Spinal cord (tissue), 10 donors: ENCODE measurements around the gene MECP2. TPM values are rescaled to one million over a fixed set of nuclear protein-coding genes. Genes with fewer than 3 reads are reported as not detected.

ENCODE experiments used
- DNase-seq, 6 donors: peaks; one replicate each; pipeline versions ENCODE4 v3.0.0 to v3.0.0-alpha.2; 2013 to 2015; ENCODE audit warnings: low spot score in 6 of 6, low read depth in 4 of 6
- H3K27ac ChIP-seq: one replicate; pipeline ENCODE4 v1.5.1; 2013; ENCODE audit warnings: low read depth, low read length, control low read depth
- H3K27me3 ChIP-seq: one replicate; pipeline ENCODE4 v1.6.1; 2013; ENCODE audit warnings: low read length; ENCODE audit not compliant: control insufficient read depth, insufficient read depth
- H3K36me3 ChIP-seq: one replicate; pipeline ENCODE4 v1.6.1; 2013; ENCODE audit warnings: low read length; ENCODE audit not compliant: control insufficient read depth, insufficient read depth
- H3K4me1 ChIP-seq: one replicate; pipeline ENCODE4 v1.6.1; 2013; ENCODE audit warnings: low read length; ENCODE audit not compliant: control insufficient read depth, insufficient read depth
- H3K4me3 ChIP-seq: one replicate; pipeline ENCODE4 v1.5.1; 2013; ENCODE audit warnings: low read depth, low read length, control low read depth
- H3K9me3 ChIP-seq: one replicate; pipeline ENCODE4 v1.6.1; 2013; ENCODE audit warnings: low read length; ENCODE audit not compliant: control insufficient read depth, insufficient read depth
- WGBS: methylation state at CpG from one replicate; pipeline ENCODE4 v1.1.5; 2013; ENCODE audit warnings: missing lambda C conversion rate; ENCODE audit not compliant: insufficient coverage; 5-methylcytosine and 5-hydroxymethylcytosine counted together
- polyA plus RNA-seq, 2 donors: library from polyadenylated mRNA; unstranded; fragments of 120-200 nt; gene quantifications; one replicate each; pipeline ENCODE4 v1.2.1, GENCODE V29; 2013; ENCODE audit not compliant: insufficient read length in 2 of 2
- total RNA-seq, 2 donors: library from RNA; depleted of rRNA in 1 of 2; stranded (reverse); fragments of 120-200 nt in 1 of 2; fragments of >200 nt in 1 of 2; gene quantifications; one replicate each; pipeline versions ENCODE4 v1.2.3 to v1.2.4, GENCODE V29; 2013 to 2014
- donor health status: healthy.

MECP2 gene
- total and polyA plus RNA-seq, 4 donors = 30.7 to 43.3 (median 39.7) TPM

- H3K4me3 ChIP-seq = no peak overlapping the region
- DNase-seq = no peak
- WGBS = no CpG with 5 or more reads among the region's 6 CpGs
- no peaks in the 10 kb centered on the region for H3K36me3 ChIP-seq
- no peak overlapping the region for H3K27ac ChIP-seq
- H3K4me1 ChIP-seq = peaks cover 12% of the 10 kb centered on the region
- peaks cover 5% of the 10 kb centered on the region for H3K9me3 ChIP-seq
- no peaks in the 10 kb centered on the region for H3K27me3 ChIP-seq
Observed at GRCh38 chrX:154117566-154117965, 20.0 kb upstream of the MECP2 start.

- Histone ChIP-seq H3K4me3 (no peak overlapping the region), H3K4me1 (peaks cover 12% of the 10 kb centered on the region), H3K27ac (peak overlapping the region; percentile 25), H3K27me3 (no peaks in the 10 kb centered on the region), H3K36me3 (no peaks in the 10 kb centered on the region), H3K9me3 (peaks cover 5% of the 10 kb centered on the region)
- DNase-seq = peak in 2 of 6 donors; percentile 21 to 30
- 47% methylated on average over 13 of the region's 19 CpGs for WGBS
Observed at GRCh38 chrX:154116426-154117211, 19.1 kb upstream of the MECP2 start.

GRCh38 chrX:154115750-154116149 lies 18.2 kb upstream of the MECP2 start:
- WGBS = 81% methylated on average over 3 of the region's 5 CpGs
- H3K4me3 ChIP-seq = no peak overlapping the region
- H3K4me1 ChIP-seq = peaks cover 12% of the 10 kb centered on the region
- DNase-seq = no peak
- peaks cover 5% of the 10 kb centered on the region for H3K9me3 ChIP-seq
- no peaks in the 10 kb centered on the region for H3K36me3 ChIP-seq
- H3K27ac ChIP-seq = no peak overlapping the region
- no peaks in the 10 kb centered on the region for H3K27me3 ChIP-seq

- peaks cover 3% of the 10 kb centered on the region for H3K9me3 ChIP-seq
- H3K4me1 ChIP-seq = peaks cover 12% of the 10 kb centered on the region
- no peak overlapping the region for H3K4me3 ChIP-seq
- no peak for DNase-seq
- 89% methylated on average over 8 of the region's 10 CpGs for WGBS
- no peaks in the 10 kb centered on the region for H3K27me3 ChIP-seq
- no peak overlapping the region for H3K27ac ChIP-seq
- H3K36me3 ChIP-seq = no peaks in the 10 kb centered on the region
Observed at GRCh38 chrX:154115071-154115470, 17.6 kb upstream of the MECP2 start.

GRCh38 chrX:154114652-154115051 lies 17.1 kb upstream of the MECP2 start:
- Histone ChIP-seq H3K27me3 (no peaks in the 10 kb centered on the region), H3K4me1 (peaks cover 12% of the 10 kb centered on the region), H3K4me3 (no peak overlapping the region), H3K27ac (no peak overlapping the region), H3K9me3 (peaks cover 2% of the 10 kb centered on the region), H3K36me3 (no peaks in the 10 kb centered on the region)
- WGBS = 85% methylated on average over 4 of the region's 5 CpGs
- no peak for DNase-seq

- 56% methylated on average over 2 of the region's 6 CpGs for WGBS
- no peak for DNase-seq
- peaks cover 2% of the 10 kb centered on the region for H3K9me3 ChIP-seq
- no peaks in the 10 kb centered on the region for H3K36me3 ChIP-seq
- H3K4me3 ChIP-seq = no peak overlapping the region
- H3K4me1 ChIP-seq = peaks cover 12% of the 10 kb centered on the region
- H3K27me3 ChIP-seq = no peaks in the 10 kb centered on the region
- H3K27ac ChIP-seq = no peak overlapping the region
Observed at GRCh38 chrX:154113729-154114128, 16.2 kb upstream of the MECP2 start.

- peak in 2 of 6 donors; percentile 10 to 14 for DNase-seq
- no peaks in the 10 kb centered on the region for H3K27me3 ChIP-seq
- peaks cover 20% of the 10 kb centered on the region for H3K4me1 ChIP-seq
- peak overlapping the region; percentile 82 for H3K27ac ChIP-seq
- no peaks in the 10 kb centered on the region for H3K9me3 ChIP-seq
- no peak overlapping the region for H3K4me3 ChIP-seq
- no peaks in the 10 kb centered on the region for H3K36me3 ChIP-seq
- no CpG with 5 or more reads among the region's 2 CpGs for WGBS
Observed at GRCh38 chrX:154098551-154098950, 1.0 kb upstream of the MECP2 start.

GRCh38 chrX:154097003-154097588 lies 421 bp downstream of the MECP2 start:
- Histone ChIP-seq H3K27ac (peak overlapping the region; percentile 84), H3K4me3 (peak overlapping the region; percentile 71), H3K9me3 (no peaks in the 10 kb centered on the region), H3K27me3 (no peaks in the 10 kb centered on the region), H3K36me3 (no peaks in the 10 kb centered on the region), H3K4me1 (peaks cover 20% of the 10 kb centered on the region)
- 23% methylated on average over 69 of the region's 80 CpGs for WGBS
- DNase-seq = peak in 5 of 6 donors; percentile 22 to 94 (median 63)

- no peak for DNase-seq
- Histone ChIP-seq H3K27me3 (no peaks in the 10 kb centered on the region), H3K4me1 (peaks cover 24% of the 10 kb centered on the region), H3K4me3 (peak overlapping the region; percentile 71), H3K9me3 (no peaks in the 10 kb centered on the region), H3K27ac (peak overlapping the region; percentile 84), H3K36me3 (no peaks in the 10 kb centered on the region)
- 33% methylated on average over 20 of the region's 31 CpGs for WGBS
Observed at GRCh38 chrX:154096140-154097002, 1.1 kb downstream of the MECP2 start.
